Middle frontal gyrus (tissue), 1 donor: ENCODE data around the gene CD4.
"Not testable (repeated sequence)": the region's sequence is repeated elsewhere in the genome, so short reads cannot be mapped to it uniquely, and the experiment has no call there.

ENCODE experiments used
- DNase-seq: peaks from one replicate; pipeline ENCODE4 v3.0.0-alpha.2; 2015; ENCODE audit warnings: low spot score; ENCODE audit errors: extremely low spot score

CD4 gene

GRCh38 chr12:6845395-6845794 lies 56.1 kb downstream of the CD4 start:
- no peak for DNase-seq

- no peak for DNase-seq
These were observed 57.1 kb downstream of the CD4 start for GRCh38 chr12:6846316-6846869.

GRCh38 chr12:6847676-6848075 lies 58.3 kb downstream of the CD4 start:
- DNase-seq = no peak

GRCh38 chr12:6849427-6849826 lies 60.1 kb downstream of the CD4 start:
- no peak for DNase-seq

- DNase-seq = no peak
These were observed 60.7 kb downstream of the CD4 start for GRCh38 chr12:6849976-6850560.

- DNase-seq = no peak
These were observed 61.4 kb downstream of the CD4 start for GRCh38 chr12:6850796-6851152.

- DNase-seq = peak; percentile 97
These were observed 62.0 kb downstream of the CD4 start, which contains the start of gene CDCA3 for GRCh38 chr12:6851153-6851920. Gene CDCA3 (minus strand): TSS chr12:6851286. CDS start chr12:6850952, 334 bp downstream.

- DNase-seq = peak; percentile 100
These were observed 62.8 kb downstream of the CD4 start, which contains the start of gene USP5 for GRCh38 chr12:6851921-6852650. Gene USP5 (plus strand): TSS chr12:6852150. CDS start chr12:6852180, 30 bp downstream.

- DNase-seq = no peak
These were observed 63.5 kb downstream of the CD4 start for GRCh38 chr12:6852651-6853354.

- DNase-seq = no peak
These were observed 64.3 kb downstream of the CD4 start for GRCh38 chr12:6853626-6854025.

GRCh38 chr12:6854036-6854435 lies 64.7 kb downstream of the CD4 start:
- no peak for DNase-seq

GRCh38 chr12:6855322-6855721 lies 66.0 kb downstream of the CD4 start:
- no peak for DNase-seq

GRCh38 chr12:6858799-6859198 lies 69.5 kb downstream of the CD4 start:
- DNase-seq = no peak

- no peak for DNase-seq
These were observed 70.8 kb downstream of the CD4 start for GRCh38 chr12:6860116-6860515.

GRCh38 chr12:6860942-6861341 lies 71.6 kb downstream of the CD4 start:
- DNase-seq = no peak

GRCh38 chr12:6861391-6861790 lies 72.1 kb downstream of the CD4 start:
- no peak for DNase-seq

- no peak for DNase-seq
These were observed 73.7 kb downstream of the CD4 start for GRCh38 chr12:6863033-6863432.

GRCh38 chr12:6863586-6864321 lies 74.4 kb downstream of the CD4 start:
- DNase-seq = no peak

- DNase-seq = not testable (repeated sequence)
These were observed 76.0 kb downstream of the CD4 start for GRCh38 chr12:6865307-6865706.

- DNase-seq = no peak
These were observed 77.0 kb downstream of the CD4 start for GRCh38 chr12:6866163-6866919.
